Thyroid gland (tissue), 4 donors: ENCODE measurements around the gene RFX2. TPM values are rescaled to one million over a fixed set of nuclear protein-coding genes. Genes with fewer than 3 reads are reported as not detected.

Source experiments
- DNase-seq, 2 donors: peaks; one replicate each; pipeline ENCODE4 v3.0.0-alpha.2; 2019
- H3K27ac ChIP-seq, 3 donors: fragments of 200-600 bp; sonication (generic); 1 replicate in 2 of 3; 2 replicates in 1 of 3; pipeline ENCODE4 v1.5.1; 2016 to 2019; ENCODE audit warnings: mild to moderate bottlenecking in 1 of 3, moderate library complexity in 1 of 3
- H3K27me3 ChIP-seq: fragments of 200-600 bp; sonication (generic); one replicate; pipeline ENCODE4 v1.5.1; 2019
- H3K36me3 ChIP-seq, 2 donors: fragments of 200-600 bp; sonication (generic); one replicate each; pipeline ENCODE4 v1.5.1; 2016 to 2019
- H3K4me1 ChIP-seq, 2 donors: fragments of 200-600 bp; sonication (generic); one replicate each; pipeline ENCODE4 v1.5.1; 2017 to 2019
- H3K4me3 ChIP-seq, 3 donors: fragments of 200-600 bp; sonication (generic); replicated peaks in 1 of 3; 1 replicate in 2 of 3; 2 replicates in 1 of 3; pipeline ENCODE4 v1.5.1; 2016; ENCODE audit warnings: mild to moderate bottlenecking in 1 of 3
- H3K9me3 ChIP-seq: fragments of 200-600 bp; sonication (generic); one replicate; pipeline ENCODE4 v1.5.1; 2017
- POLR2A ChIP-seq, 2 donors: fragments of 450-650 bp; IDR thresholded peaks; one replicate each; pipeline ENCODE4 v1.6.1; 2017; ENCODE audit warnings: antibody characterized with exemption in 2 of 2, mild to moderate bottlenecking in 2 of 2, moderate library complexity in 1 of 2
- WGBS, 2 donors: methylation state at CpG; one replicate each; pipeline ENCODE4 v1.1.5; 2017; 5-methylcytosine and 5-hydroxymethylcytosine counted together
- intact Hi-C: fragments of 100-400 bp; cut with DNase I; formaldehyde crosslinking; loops from one replicate; pipeline ENCODE4 v1.15.1; 2023
- total RNA-seq, 4 donors: library from RNA; depleted of rRNA; stranded (reverse); fragments of >200 nt; gene quantifications; one replicate each; pipeline ENCODE4 v1.2.3, GENCODE V29; 2016
- TF ChIP-seq, protein P1 (sequence below), 6 experiments: fragments of 200-600 bp in 3 of 6; fragments of 450-650 bp in 3 of 6; sonication (generic) in 3 of 6; IDR thresholded peaks; one replicate each; pipeline ENCODE4 v1.5.1; 2016 to 2019; ENCODE audit warnings: antibody characterized with exemption in 6 of 6, mild to moderate bottlenecking in 2 of 6, inconsistent platforms in 1 of 6, moderate library complexity in 1 of 6

RFX2 gene
- total RNA-seq, 4 donors from 2014 or later = 4.1 to 10.6 (median 7.7) TPM

GRCh38 chr19:5993648-5994358, 116.5 kb downstream of the RFX2 start:
- Histone ChIP-seq H3K36me3 (no peaks in the 10 kb centered on the region), H3K9me3 (no peaks in the 10 kb centered on the region), H3K4me3 (no peak overlapping the region), H3K27me3 (no peaks in the 10 kb centered on the region), H3K27ac (peak overlapping the region; percentile 54 to 79 (median 62)), H3K4me1 (peaks cover 14 to 25% of the 10 kb centered on the region in 2 donors)
- WGBS, 2 donors = 19% methylated on average over 18 to 23 of the region's 30 CpGs
- peak in 1 of 2 donors; percentile 20 for TF ChIP-seq POLR2A (IDR thresholded peaks at IDR 0.05)
- TF ChIP-seq, protein P1, sequence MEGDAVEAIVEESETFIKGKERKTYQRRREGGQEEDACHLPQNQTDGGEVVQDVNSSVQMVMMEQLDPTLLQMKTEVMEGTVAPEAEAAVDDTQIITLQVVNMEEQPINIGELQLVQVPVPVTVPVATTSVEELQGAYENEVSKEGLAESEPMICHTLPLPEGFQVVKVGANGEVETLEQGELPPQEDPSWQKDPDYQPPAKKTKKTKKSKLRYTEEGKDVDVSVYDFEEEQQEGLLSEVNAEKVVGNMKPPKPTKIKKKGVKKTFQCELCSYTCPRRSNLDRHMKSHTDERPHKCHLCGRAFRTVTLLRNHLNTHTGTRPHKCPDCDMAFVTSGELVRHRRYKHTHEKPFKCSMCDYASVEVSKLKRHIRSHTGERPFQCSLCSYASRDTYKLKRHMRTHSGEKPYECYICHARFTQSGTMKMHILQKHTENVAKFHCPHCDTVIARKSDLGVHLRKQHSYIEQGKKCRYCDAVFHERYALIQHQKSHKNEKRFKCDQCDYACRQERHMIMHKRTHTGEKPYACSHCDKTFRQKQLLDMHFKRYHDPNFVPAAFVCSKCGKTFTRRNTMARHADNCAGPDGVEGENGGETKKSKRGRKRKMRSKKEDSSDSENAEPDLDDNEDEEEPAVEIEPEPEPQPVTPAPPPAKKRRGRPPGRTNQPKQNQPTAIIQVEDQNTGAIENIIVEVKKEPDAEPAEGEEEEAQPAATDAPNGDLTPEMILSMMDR (IDR thresholded peaks at IDR 0.05) = no peak
- intact Hi-C loops = no loop called here
- DNase-seq = peak; percentile 94 to 96

GRCh38 chr19:5993201-5993600, 117.1 kb downstream of the RFX2 start:
- peaks cover 14 to 25% of the 10 kb centered on the region in 2 donors for H3K4me1 ChIP-seq
- TF ChIP-seq, protein P1 (IDR thresholded peaks at IDR 0.05) = no peak
- no peak for TF ChIP-seq POLR2A (IDR thresholded peaks at IDR 0.05)
- intact Hi-C loops = no loop called here
- no peak overlapping the region for H3K4me3 ChIP-seq
- no peaks in the 10 kb centered on the region for H3K27me3 ChIP-seq
- H3K27ac ChIP-seq = peak overlapping the region; percentile 54 to 79 (median 62)
- no peak for DNase-seq
- 65 to 67% methylated on average over 13 of the region's 13 CpGs for WGBS, 2 donors
- no peaks in the 10 kb centered on the region for H3K36me3 ChIP-seq
- no peaks in the 10 kb centered on the region for H3K9me3 ChIP-seq

GRCh38 chr19:5992756-5993155, 117.5 kb downstream of the RFX2 start:
- no peak for DNase-seq
- Histone ChIP-seq H3K36me3 (no peaks in the 10 kb centered on the region), H3K9me3 (no peaks in the 10 kb centered on the region), H3K27ac (peak overlapping the region in 2 of 3 donors; percentile 62 to 79), H3K27me3 (no peaks in the 10 kb centered on the region), H3K4me1 (peaks cover 14 to 29% of the 10 kb centered on the region in 2 donors), H3K4me3 (no peak overlapping the region)
- intact Hi-C loops = no loop called here
- WGBS, 2 donors = 81 to 86% methylated on average over 11 of the region's 11 CpGs
- TF ChIP-seq POLR2A (IDR thresholded peaks at IDR 0.05) = no peak
- TF ChIP-seq, protein P1 (IDR thresholded peaks at IDR 0.05) = no peak

GRCh38 chr19:5991244-5991838, 119.0 kb downstream of the RFX2 start:
- H3K4me3 ChIP-seq = no peak overlapping the region
- H3K4me1 ChIP-seq = peaks cover 17 to 39% of the 10 kb centered on the region in 2 donors
- no peaks in the 10 kb centered on the region for H3K36me3 ChIP-seq
- no peaks in the 10 kb centered on the region for H3K9me3 ChIP-seq
- H3K27me3 ChIP-seq = no peaks in the 10 kb centered on the region
- intact Hi-C loops = no loop called here
- WGBS, 2 donors = 95 to 96% methylated on average over 5 to 8 of the region's 8 CpGs
- TF ChIP-seq, protein P1 (IDR thresholded peaks at IDR 0.05) = no peak
- no peak for TF ChIP-seq POLR2A (IDR thresholded peaks at IDR 0.05)
- no peak for DNase-seq
- no peak overlapping the region for H3K27ac ChIP-seq

DNA sequence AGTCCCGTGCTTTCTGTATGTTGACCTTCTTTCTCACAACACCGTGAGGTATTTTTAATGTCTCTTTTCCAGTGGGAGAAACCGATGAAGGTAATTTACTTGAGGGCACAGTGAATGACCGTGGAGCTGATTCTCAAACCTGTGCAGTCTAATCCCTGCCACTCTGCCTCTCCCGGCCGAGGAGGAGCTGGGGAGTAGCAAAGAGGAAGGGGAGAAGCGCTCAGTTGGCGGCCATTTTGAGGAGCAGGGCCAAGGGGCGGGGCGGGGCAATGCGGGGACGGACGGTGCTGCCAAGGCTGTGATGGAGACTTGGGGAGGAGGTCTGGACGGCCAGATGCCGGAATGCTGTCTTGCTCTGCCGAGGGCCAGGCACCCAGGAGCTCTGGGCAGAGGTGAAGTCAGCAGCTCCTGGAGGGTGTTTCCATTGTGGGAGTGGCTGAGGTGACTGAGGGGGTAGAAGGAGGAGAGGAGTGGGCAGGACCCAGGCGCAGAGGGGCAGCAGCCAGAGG, 120.0 kb downstream of the RFX2 start:
- Histone ChIP-seq H3K4me3 (no peak overlapping the region), H3K27ac (no peak overlapping the region), H3K36me3 (no peaks in the 10 kb centered on the region), H3K9me3 (no peaks in the 10 kb centered on the region), H3K27me3 (no peaks in the 10 kb centered on the region), H3K4me1 (peaks cover 17 to 48% of the 10 kb centered on the region in 2 donors)
- TF ChIP-seq, protein P1 (IDR thresholded peaks at IDR 0.05) = no peak
- no peak for TF ChIP-seq POLR2A (IDR thresholded peaks at IDR 0.05)
- WGBS, 2 donors = 50 to 73% methylated on average over 17 of the region's 17 CpGs
- peak in 1 of 2 donors; percentile 17 for DNase-seq
- intact Hi-C loops = no loop called here
